Smooth muscle cell of the pulmonary artery (primary cell): ENCODE results near the gene LHX1. TPM values are rescaled to one million over a fixed set of nuclear protein-coding genes. Genes with fewer than 3 reads are reported as not detected.

ENCODE experiments used
- total RNA-seq: library from RNA; depleted of rRNA; stranded (reverse); fragments of >200 nt; gene quantifications from 2 replicates; pipeline ENCODE4 v1.2.3, GENCODE V29; 2014

The LHX1 gene
- not detected in 2 replicates for total RNA-seq

DNA sequence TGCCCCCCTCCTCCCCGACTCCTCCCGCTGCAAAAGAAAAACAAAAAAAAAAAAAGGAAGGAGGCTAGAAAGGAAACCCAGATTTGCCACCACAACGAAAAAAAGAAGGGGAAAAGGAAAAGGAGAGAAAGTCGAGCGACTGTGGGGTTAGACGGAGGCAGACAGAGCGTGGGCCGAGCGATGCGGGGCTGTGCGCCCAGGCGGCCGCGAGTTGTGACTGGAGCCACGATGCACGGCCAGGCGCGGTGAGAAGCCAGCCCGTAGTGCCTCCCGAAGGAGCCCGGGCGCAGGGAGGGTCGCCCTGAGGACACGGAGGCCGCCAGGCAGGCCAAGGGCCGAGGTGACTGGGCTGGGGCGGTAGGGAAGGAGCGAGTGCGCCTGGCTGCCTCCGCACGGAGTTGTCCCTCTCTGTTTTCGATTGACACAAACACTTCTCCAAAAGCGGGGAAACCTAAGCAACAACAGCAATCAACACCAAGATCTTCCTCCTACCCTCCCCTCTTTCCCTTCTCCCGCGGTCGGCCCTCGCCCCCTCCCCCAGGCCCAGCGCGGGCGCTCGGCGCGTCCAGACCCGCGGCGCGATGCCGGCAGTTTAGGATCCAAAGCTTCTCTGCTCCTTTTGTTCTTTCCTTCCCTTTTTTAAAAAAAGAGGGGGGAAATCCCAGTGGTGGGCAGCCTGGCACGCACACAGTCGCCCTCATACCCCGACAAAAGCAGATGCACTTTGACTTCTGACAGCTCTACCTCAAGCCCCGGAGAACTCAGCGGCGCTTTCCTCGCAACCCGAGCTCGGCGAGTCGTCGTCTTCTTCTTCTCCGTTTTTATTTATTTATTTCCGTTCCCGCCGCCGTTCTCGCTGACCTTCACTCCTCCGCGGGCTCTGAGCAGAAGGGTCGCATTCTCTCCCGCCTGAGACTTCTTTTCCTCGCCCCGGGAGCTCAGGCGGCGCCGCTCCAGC lies at the start of gene LHX1:
TSS of gene LHX1 (plus strand) at position 475 of the 958 bp plus-strand sequence. CDS start 723 bp downstream, outside the sequence.

DNA sequence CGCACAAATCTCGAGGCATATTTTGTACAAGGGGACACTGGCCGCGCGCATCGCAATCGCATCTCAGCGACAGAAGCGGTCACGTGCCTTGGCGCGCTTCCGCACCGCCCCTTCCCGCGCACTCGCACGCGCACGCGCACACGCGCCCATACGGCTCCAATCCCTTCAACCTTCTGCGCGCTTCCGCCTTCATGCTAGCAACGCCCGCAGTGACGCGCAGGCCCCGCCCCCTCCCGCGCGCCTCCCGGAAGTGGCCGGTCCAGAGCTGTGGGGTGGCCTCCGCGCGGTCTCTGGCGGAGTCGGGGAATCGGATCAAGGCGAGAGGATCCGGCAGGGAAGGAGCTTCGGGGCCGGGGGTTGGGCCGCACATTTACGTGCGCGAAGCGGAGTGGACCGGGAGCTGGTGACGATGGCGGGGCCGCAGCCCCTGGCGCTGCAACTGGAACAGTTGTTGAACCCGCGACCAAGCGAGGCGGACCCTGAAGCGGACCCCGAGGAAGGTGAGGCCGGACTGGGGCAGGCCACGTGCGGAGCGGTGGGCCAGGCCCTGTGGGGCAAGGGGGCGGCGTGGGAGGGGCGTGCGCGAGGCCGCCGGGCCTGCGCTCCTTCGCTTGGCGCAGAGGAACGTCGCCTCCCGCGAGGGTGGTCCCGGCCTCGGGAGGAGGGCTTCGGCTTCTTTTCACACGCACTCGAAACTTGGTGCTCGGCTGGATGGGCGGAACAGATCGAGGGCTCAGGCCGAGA lies 11.6 kb downstream of the LHX1 start, which contains the start of gene AATF:
TSS of gene AATF (plus strand) at position 238 of the 744 bp plus-strand sequence. CDS start at position 410, 172 bp downstream.

Other genes with a start within 250 kb of the LHX1 start
- 19.4 and 24.6 TPM in 2 replicates for gene AATF, start 11.5 kb downstream of the LHX1 start, total RNA-seq